Hematopoietic multipotent progenitor cell treated with erythropoietin and hydrocortisone succinate and interleukin-3 and kit ligand, for 8 days (in vitro differentiated cells): ENCODE results near the gene KIF5B.
"Not testable (repeated sequence)": the region's sequence is repeated elsewhere in the genome, so short reads cannot be mapped to it uniquely, and the experiment has no call there.

Experiments
- DNase-seq: peaks from one replicate; pipeline ENCODE4 v3.0.0-alpha.2; 2015

Gene KIF5B

GRCh38 chr10:32057036-32057372, 779 bp upstream of the KIF5B start:
- no peak for DNase-seq

DNA sequence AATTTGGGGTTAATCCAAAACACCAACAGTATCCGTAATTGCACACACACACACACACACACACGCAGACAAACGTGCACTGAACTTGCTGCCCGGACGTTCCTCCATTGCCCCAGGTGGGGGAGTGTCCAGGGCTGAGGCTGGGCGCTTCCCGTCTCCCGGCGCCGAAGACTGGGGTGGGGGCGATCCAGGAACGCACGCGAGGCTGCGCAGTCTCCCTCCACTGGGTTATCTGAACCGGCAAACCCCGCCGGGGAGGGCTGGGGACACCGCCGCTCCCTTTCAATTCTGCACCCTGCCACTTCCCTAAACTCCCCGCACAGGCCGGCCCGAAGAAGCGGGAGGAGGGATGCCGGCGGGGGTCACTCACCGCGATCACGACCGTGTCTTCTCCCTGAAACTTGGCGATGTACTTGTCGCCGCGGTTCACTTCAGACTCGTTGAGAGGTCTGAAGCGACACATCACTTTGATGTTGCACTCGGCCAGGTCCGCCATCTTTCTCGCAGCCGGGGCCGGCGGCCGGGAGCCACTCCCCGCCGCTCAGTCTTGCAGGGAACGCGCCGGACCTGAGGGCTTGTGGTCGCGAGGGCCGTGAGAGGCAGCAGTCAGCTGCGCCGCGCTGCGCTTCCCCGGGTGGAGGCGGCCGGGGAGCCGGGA, 618 bp downstream of the KIF5B start:
- DNase-seq = peak; percentile 63

- peak; percentile 10 for DNase-seq
These were observed 2.1 kb downstream of the KIF5B start for GRCh38 chr10:32054094-32054493.

DNA sequence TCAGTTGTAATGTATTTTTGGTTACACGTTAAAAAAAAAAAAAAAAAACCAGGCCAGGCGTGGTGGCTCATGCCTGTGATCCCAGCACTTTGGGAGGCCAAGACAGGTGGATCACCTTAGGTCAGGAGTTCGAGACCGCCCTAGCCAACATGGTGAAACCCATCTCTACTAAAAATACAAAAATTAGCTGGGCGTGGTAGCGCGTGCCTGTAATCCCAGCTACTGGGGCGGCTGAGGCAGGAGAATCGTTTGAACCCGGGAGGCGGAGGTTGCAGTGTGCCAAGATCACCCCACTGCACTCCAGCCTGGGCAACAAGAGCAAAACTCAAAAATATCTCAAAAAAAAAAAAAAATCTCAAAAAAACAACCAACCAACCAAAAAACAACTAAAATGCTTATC, 2.8 kb downstream of the KIF5B start:
- DNase-seq = not testable (repeated sequence)

GRCh38 chr10:32051926-32052325, 4.3 kb downstream of the KIF5B start:
- no peak for DNase-seq

- no peak for DNase-seq
These were observed 6.0 kb downstream of the KIF5B start for GRCh38 chr10:32050177-32050576.

DNA sequence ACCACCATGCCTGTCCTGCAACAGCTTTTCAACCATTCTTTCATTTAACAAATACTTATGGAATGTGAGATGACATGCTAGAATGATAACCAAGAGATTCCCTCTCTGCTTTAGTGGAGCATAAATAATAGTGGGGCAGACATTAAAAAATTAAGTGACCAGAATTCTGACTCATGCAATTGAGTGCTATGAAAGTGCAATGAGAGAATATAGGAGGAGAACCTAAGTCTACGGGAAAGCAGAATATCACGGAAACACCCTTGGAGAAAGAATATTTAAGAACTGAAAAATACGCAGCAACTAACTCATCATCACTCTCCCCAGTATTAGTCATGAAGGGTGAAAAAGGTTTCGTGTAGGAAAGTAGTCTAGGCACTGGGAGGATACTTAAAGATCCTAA, 7.1 kb downstream of the KIF5B start:
- DNase-seq = no peak

DNA sequence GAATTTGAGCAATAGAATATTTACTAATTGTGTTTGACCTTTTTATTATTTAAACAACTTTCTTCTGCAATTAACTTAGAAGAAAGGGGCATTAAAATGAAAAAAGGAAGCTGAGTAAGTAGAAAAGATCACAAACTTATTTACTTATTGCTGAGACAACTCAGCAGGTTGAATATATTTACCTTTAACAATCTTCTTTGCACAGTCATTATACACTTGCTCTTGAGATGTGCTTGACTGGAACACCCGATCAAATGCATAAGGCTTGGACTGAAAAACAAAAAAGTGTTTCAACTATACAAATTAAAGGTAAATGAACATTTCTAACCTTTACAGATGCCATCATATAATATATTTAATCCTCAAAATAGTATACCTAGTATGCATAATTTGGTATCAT, 7.9 kb downstream of the KIF5B start:
- DNase-seq = no peak

- no peak for DNase-seq
These were observed 8.3 kb downstream of the KIF5B start for GRCh38 chr10:32047881-32048280.

DNA sequence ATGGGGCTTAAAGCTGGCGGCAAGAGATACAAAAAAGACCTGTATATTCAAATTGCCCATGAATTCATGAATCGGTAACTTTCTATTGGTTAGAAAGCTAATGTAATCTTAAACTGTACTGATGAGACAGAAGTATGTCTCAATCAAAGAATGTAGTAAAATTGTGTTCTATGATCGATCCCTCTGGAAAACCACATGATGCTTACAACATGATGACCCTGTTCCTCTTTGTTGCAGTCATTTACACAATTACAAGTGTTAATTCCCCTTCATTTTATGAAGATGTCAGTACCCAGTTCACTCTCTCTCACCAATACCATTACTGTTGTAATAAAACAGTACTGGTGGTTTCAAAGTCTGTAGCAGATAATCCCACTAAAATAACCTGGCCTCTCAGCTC, 10.1 kb downstream of the KIF5B start:
- DNase-seq = no peak

GRCh38 chr10:32042730-32043129, 13.5 kb downstream of the KIF5B start:
- not testable (repeated sequence) for DNase-seq

GRCh38 chr10:32041290-32042028, 14.8 kb downstream of the KIF5B start:
- DNase-seq = no peak

DNA sequence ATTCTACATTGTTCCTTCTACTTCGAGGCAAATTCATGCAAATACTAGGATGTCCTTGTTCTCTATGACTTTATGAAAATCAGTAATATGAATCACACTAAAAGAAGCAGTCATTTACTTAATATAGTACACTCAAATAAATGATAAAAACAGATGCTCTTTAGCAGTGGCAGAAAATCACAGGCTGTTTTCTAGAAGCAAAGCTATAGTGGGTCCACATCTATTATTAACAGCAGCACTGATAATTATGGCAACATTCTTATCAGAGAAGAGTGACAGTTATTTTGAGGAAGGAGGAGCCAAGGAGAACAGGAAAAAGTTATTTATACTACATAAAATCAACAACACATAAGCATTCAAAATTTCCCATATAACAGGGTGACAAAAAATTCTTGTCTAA, 16.5 kb downstream of the KIF5B start:
- no peak for DNase-seq

GRCh38 chr10:32038777-32039176, 17.4 kb downstream of the KIF5B start:
- DNase-seq = no peak

DNA sequence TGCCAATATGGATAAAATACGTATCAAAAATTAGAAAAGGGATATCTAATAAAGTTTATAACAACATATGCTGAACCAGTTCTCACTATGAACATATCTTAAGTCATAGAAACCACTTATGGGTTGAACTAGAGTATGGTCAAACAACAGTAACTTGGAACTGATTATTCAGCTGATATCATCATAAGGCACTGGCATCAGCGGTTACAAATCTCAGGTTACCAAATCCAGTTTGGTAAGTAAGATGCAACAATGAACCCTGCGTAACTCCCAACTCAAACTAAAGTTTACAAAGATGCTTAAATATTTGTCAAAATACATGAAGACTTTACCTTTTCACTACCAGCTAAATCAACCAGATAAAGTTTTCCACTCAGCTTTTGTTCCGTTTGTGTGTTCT, 19.3 kb downstream of the KIF5B start:
- no peak for DNase-seq

- no peak for DNase-seq
These were observed 21.2 kb downstream of the KIF5B start for GRCh38 chr10:32035038-32035437.

DNA sequence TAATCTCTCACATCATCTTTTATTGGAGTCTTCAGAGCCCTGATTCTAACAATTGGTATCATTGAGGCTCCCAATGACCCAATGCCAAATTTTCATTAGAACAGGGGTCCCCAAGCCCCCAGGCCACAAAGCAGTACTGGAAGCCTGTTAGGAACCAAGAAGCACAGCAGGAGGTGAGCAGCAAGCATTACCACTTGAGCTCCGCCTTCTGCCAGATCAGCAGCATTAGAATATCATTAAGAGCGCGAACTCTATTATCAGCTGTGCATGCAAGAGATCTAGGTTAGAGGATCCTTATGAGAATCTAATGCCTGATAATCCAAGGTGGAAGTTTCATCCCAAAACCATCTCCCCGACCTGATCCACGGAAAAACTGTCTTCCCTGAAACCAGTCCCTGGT, 23.1 kb downstream of the KIF5B start:
- DNase-seq = no peak

DNA sequence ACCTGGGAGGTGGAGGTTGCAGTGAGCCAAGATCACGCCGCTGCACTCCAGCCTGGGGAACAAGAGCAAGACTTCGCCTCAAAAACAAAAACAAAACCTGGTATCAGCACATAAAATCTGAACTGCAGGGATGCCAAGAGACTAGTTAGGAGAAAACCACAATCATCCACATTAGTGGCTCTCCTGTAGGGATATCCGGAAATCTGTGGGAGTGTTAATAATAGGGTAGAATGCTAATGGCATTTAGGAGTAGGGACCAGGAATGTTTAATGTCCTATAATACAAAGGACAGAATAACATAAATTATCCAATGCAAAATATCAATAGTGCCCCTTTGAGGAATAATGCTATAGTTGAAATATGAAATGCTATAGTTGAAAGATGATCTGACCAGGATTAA, 24.3 kb downstream of the KIF5B start:
- no peak for DNase-seq

DNA sequence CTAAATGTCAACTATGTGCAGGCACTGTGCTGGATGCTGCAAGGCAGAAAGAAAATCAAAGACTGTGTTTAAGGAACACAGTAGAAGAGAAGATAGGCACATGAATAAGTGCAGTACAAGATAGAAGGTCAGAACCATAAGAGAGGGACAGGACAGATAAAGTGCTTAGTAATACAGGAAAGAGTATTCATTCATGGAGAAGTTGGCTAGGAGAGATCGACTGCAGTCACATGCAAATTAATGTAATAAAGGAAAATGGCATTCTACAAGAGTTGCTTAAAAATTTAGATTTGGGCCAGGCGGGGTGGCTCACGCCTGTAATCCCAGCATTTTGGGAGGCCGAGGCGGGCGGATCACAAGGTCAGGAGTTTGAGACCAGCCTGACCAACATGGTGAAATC, 24.8 kb downstream of the KIF5B start:
- no peak for DNase-seq

DNA sequence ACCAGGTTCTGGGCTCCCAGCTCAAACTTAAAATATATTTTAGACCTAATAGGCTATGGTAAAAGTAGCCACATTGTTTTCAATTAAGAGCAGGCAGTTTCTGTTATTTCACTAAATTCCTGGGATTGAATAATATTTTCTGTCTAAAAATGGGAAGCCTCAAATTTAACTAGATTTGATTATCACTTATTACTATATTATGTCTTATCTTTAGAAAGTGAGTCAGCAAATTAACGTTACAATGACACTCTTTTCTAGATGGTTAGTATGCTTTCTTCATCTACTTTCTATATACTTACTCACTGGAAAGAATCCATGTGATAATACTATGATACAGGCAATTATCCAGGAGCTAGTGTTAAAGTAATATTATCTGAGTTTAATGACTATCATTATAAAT, 27.5 kb downstream of the KIF5B start:
- DNase-seq = no peak

- no peak for DNase-seq
These were observed 33.0 kb downstream of the KIF5B start for GRCh38 chr10:32023264-32023663.

- DNase-seq = no peak
These were observed 39.2 kb downstream of the KIF5B start for GRCh38 chr10:32017044-32017443.

DNA sequence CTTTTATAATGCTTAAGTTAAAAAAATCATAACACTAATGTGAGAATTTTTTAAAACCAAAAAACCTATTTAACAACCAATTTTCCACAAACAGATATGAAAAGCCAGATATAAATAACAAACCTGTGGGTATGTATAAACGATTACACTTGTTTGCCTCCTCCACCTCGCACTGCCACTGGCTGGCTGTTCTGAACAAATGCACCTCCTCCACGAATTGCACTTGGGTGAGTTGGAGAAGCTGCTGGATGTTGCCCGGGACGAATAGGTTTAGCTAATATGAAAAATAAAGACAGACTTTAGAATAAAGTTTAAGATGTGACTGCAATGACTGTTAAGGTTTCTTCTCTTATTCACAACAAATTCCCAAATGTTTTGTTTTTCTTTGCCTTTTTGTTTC, 40.8 kb downstream of the KIF5B start:
- DNase-seq = no peak

GRCh38 chr10:32007026-32007425, 49.2 kb downstream of the KIF5B start:
- DNase-seq = no peak

- DNase-seq = peak; percentile 77
These were observed 51.2 kb downstream of the KIF5B start for GRCh38 chr10:32005050-32005449.
